ENCODE results near the gene C4BPA. TPM values are rescaled to one million over a fixed set of nuclear protein-coding genes. Genes with fewer than 3 reads are reported as not detected.

The C4BPA gene
- polyA plus RNA-seq, 1 of the 3 experiments (the other 2 are of a cell fraction), result not detected

- H3K4me3 ChIP-seq (ENCODE audit: low read depth in 2 of 2, low read length in 1 of 2), result no peak overlapping the region
- ChIA-PET POLR2A (no interaction called here), CTCF (interaction anchor here (0.8 to 1.4 kb wide), 2 partner anchors 13 to 16 kb away, joined by 3 to 8 read pairs; no protein-coding TSS in a partner anchor)
- no peak overlapping the region for H3K27ac ChIP-seq (ENCODE audit: low read depth in 2 of 2, low read length in 1 of 2)
- no peak overlapping the region for H3K9ac ChIP-seq
- DNase-seq, result no peak
- no peak overlapping the region for H2AFZ ChIP-seq (ENCODE audit: low read depth)
- H3K79me2 ChIP-seq (ENCODE audit: insufficient read depth), result peaks cover 3% of the 10 kb centered on the region
- 54% methylated on average over 3 of the region's 3 CpGs for WGBS (ENCODE audit: low lambda C conversion rate)
- H4K20me1 ChIP-seq (ENCODE audit: insufficient read depth), result no peaks in the 10 kb centered on the region
- no peak overlapping the region for H3K4me2 ChIP-seq
- no peak for TF ChIP-seq RFX5 (IDR thresholded peaks at IDR 0.05; ENCODE audit: low read length)
- no peak for TF ChIP-seq USF2 (IDR thresholded peaks at IDR 0.05; ENCODE audit: borderline replicate concordance, low read depth, low read length)
- no peak for TF ChIP-seq ZBTB33 (IDR thresholded peaks at IDR 0.05; ENCODE audit: borderline replicate concordance, low read depth)
- TF ChIP-seq GABPA (IDR thresholded peaks at IDR 0.05; ENCODE audit: low read depth), result no peak
- no peak for TF ChIP-seq RAD21 (IDR thresholded peaks at IDR 0.05; ENCODE audit: low read length)
- TF ChIP-seq CHD2 (IDR thresholded peaks at IDR 0.05; ENCODE audit: low read length, partially characterized antibody), result no peak
- TF ChIP-seq ELF1 (IDR thresholded peaks at IDR 0.05), result no peak
- TF ChIP-seq JUND (IDR thresholded peaks at IDR 0.05), result no peak
- TF ChIP-seq SIN3A (IDR thresholded peaks at IDR 0.05; ENCODE audit: borderline replicate concordance, low read depth, low read length), result no peak
- no peak for TF ChIP-seq IRF3 (IDR thresholded peaks at IDR 0.05; ENCODE audit: low read depth, low read length)
- TF ChIP-seq SMC3 (IDR thresholded peaks at IDR 0.05; ENCODE audit: low read depth, low read length), result no peak
- TF ChIP-seq NFIC (IDR thresholded peaks at IDR 0.05; ENCODE audit: borderline replicate concordance), result no peak
- no peak for TF ChIP-seq YY1 (IDR thresholded peaks at IDR 0.05; ENCODE audit: low read depth)
- TF ChIP-seq TEAD4 (IDR thresholded peaks at IDR 0.05; ENCODE audit: borderline replicate concordance, insufficient read depth), result no peak
- TF ChIP-seq REST (IDR thresholded peaks at IDR 0.05; ENCODE audit: low read depth, low read length), result no peak
- no peak for TF ChIP-seq FOSL2 (IDR thresholded peaks at IDR 0.05; ENCODE audit: borderline replicate concordance, low read depth)
- TF ChIP-seq PBX3 (IDR thresholded peaks at IDR 0.05), result no peak
- H3F3A ChIP-seq (replicated peaks; ENCODE audit: insufficient read depth), result peaks cover 14% of the 10 kb centered on the region
- no peaks in the 10 kb centered on the region for H3K9me3 ChIP-seq
- H3K9me2 ChIP-seq, result no peaks in the 10 kb centered on the region
- H3K27me3 ChIP-seq (ENCODE audit: insufficient read depth), result no peaks in the 10 kb centered on the region
- H3K4me1 ChIP-seq (ENCODE audit: control insufficient read depth in 1 of 2, insufficient read depth in 2 of 2, low read depth in 1 of 2, low read length in 1 of 2), result peaks cover 14 to 16% of the 10 kb centered on the region in 2 experiments; a peak in 3 of 4 replicates
- H3K36me3 ChIP-seq (replicated peaks in 1 of 2; ENCODE audit: control insufficient read depth in 1 of 2, insufficient read depth in 2 of 2, low read length in 1 of 2), result peaks cover 0 to 4% of the 10 kb centered on the region in 2 experiments
Measured at GRCh38 chr1:207055386-207056001, 48.5 kb upstream of the C4BPA start.
